ENCODE results near the gene TPRA1. TPM values are rescaled to one million over a fixed set of nuclear protein-coding genes. Genes with fewer than 3 reads are reported as not detected.

TPRA1 gene
- 10 to 100 TPM; 15.1 to 15.9 TPM for total RNA-seq

GRCh38 chr3:127590593-127591465 lies at the start of gene TPRA1:
TSS of gene TPRA1 (minus strand) at chr3:127590733. CDS start at chr3:127580146, 10,587 bp downstream.
- Mint-ChIP-seq H3K27ac (peak within 1 kb of the TSS; percentile 92), H3K36me3 (ENCODE audit: low read depth) (no peaks in the 10 kb centered on the region), H3K4me1 (ENCODE audit: low read depth) (peaks cover 32% of the 10 kb centered on the region), H3K27me3 (ENCODE audit: low read depth) (no peaks in the 10 kb centered on the region), H3K9me3 (no peaks in the 10 kb centered on the region), H3K4me3 (peak within 1 kb of the TSS; percentile 93)
- intact Hi-C loops (cut with micrococcal nuclease): loop anchor here (1.0 to 10.0 kb wide), 5 partner anchors 7 to 1676 kb away; partner anchors contain the start of genes ABTB1, MCM2 and PLXNA1
- DNase-seq: peak; percentile 84
- CTCF ChIA-PET: interaction anchor here (0.6 to 2.9 kb wide), 2 partner anchors 16 to 43 kb away, joined by 4 to 10 read pairs; no protein-coding TSS in a partner anchor

GRCh38 chr3:127640042-127640355 lies 49.5 kb upstream of the TPRA1 start:
- H3K4me3 Mint-ChIP-seq: no peak overlapping the region
- no peak for DNase-seq
- CTCF ChIA-PET: interaction anchor here (1.5 kb wide), 1 partner anchor 10 kb away, joined by 4 read pairs; no protein-coding TSS in a partner anchor
- H3K27me3 Mint-ChIP-seq (ENCODE audit: low read depth): no peaks in the 10 kb centered on the region
- no peak overlapping the region for H3K27ac Mint-ChIP-seq
- no peaks in the 10 kb centered on the region for H3K36me3 Mint-ChIP-seq (ENCODE audit: low read depth)
- H3K9me3 Mint-ChIP-seq: no peaks in the 10 kb centered on the region
- intact Hi-C loops (cut with micrococcal nuclease): no loop called here
- peaks cover 5% of the 10 kb centered on the region for H3K4me1 Mint-ChIP-seq (ENCODE audit: low read depth)

DNA sequence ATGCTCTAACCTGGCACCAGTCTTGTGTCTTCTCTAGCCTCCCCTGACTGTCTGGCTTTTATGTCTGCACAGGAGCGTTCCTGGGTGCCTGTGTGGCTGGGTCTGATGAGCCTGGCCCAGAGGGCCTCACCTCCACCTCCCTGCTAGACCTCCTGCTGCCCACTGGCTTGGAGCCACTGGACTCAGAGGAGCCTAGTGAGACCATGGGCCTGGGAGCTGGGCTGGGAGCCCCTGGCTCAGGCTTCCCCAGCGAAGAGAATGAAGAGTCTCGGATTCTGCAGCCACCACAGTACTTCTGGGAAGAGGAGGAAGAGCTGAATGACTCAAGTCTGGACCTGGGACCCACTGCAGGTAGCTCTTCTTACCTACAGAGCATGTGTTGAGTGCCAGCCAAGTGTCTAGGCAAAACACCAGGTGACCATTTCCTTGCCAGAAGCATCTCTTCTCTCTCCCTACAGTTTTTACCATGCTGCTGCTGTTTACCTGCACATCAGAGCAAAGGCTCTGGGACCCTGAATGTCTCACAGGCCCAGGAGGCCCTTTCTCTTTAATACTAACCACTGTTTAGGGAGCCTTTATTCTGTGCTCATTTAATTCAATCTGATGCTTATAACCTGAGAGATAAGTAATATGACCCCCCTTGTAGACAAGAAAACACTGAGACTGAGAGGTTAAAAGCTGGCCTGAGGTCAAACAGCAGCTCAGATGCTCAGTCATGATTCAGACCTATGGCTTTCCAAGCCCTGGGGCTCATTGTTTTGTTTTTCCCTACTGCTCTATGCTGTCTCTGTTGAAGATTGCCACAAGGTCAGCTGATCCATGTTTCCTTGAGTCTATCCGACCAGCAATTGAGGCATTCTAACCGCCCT lies 48.9 kb upstream of the TPRA1 start:
- CTCF ChIA-PET: interaction anchor here (1.5 kb wide), 1 partner anchor 11 kb away, joined by 4 read pairs; no protein-coding TSS in a partner anchor
- peaks cover 5% of the 10 kb centered on the region for H3K4me1 Mint-ChIP-seq (ENCODE audit: low read depth)
- H3K36me3 Mint-ChIP-seq (ENCODE audit: low read depth): no peaks in the 10 kb centered on the region
- H3K4me3 Mint-ChIP-seq: no peak overlapping the region
- DNase-seq: no peak
- H3K9me3 Mint-ChIP-seq: no peaks in the 10 kb centered on the region
- intact Hi-C loops (cut with micrococcal nuclease): no loop called here
- H3K27me3 Mint-ChIP-seq (ENCODE audit: low read depth): no peaks in the 10 kb centered on the region
- no peak overlapping the region for H3K27ac Mint-ChIP-seq

DNA sequence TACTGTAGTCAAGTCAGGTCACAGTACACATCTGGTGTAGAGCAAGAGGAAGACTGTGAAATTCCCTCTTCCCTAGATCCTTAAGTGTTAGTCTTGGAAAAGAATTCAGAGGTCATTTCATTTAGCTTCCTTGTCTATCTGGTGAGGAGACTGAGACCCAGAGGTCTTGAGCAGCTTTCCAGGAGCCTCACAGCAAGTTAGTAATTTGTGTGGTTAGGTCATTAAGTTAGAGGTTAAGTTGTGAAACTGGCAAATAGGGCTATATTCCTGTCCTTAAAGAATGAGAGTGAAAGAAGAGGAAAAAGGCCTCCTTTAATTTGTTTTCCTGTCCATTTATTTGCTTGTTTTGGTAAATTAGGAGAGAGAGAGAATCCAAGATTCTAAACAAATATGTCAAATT lies 47.4 kb upstream of the TPRA1 start:
- Mint-ChIP-seq H3K27me3 (ENCODE audit: low read depth) (peaks cover 2% of the 10 kb centered on the region), H3K4me3 (no peak overlapping the region), H3K9me3 (no peaks in the 10 kb centered on the region), H3K27ac (no peak overlapping the region), H3K36me3 (ENCODE audit: low read depth) (no peaks in the 10 kb centered on the region), H3K4me1 (ENCODE audit: low read depth) (peaks cover 5% of the 10 kb centered on the region)
- no peak for DNase-seq
- CTCF ChIA-PET: no interaction called here
- intact Hi-C loops (cut with micrococcal nuclease): no loop called here

DNA sequence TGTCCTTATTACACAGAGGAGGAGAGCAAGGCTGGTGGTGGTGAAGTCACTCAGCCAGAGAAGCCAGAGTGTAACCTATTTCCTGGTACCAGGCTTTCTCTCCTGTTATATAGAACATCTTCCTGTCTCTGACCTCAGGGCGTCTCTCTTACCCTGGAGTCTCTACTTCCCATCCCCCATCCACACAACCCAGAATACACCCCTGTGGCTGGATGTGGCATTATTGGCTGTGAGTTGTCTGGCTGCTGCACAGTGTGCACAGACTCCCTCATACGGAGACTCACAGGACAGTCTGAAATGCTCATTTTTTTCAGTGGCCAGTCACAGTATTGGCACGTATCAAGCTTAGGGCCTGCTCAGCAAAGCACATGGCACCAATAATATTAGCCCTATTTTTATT lies 47.0 kb upstream of the TPRA1 start:
- H3K4me3 Mint-ChIP-seq: no peak overlapping the region
- no peaks in the 10 kb centered on the region for H3K36me3 Mint-ChIP-seq (ENCODE audit: low read depth)
- H3K4me1 Mint-ChIP-seq (ENCODE audit: low read depth): peaks cover 5% of the 10 kb centered on the region
- no peaks in the 10 kb centered on the region for H3K9me3 Mint-ChIP-seq
- peaks cover 2% of the 10 kb centered on the region for H3K27me3 Mint-ChIP-seq (ENCODE audit: low read depth)
- DNase-seq: peak; percentile 49
- CTCF ChIA-PET: no interaction called here
- intact Hi-C loops (cut with micrococcal nuclease): no loop called here
- no peak overlapping the region for H3K27ac Mint-ChIP-seq

DNA sequence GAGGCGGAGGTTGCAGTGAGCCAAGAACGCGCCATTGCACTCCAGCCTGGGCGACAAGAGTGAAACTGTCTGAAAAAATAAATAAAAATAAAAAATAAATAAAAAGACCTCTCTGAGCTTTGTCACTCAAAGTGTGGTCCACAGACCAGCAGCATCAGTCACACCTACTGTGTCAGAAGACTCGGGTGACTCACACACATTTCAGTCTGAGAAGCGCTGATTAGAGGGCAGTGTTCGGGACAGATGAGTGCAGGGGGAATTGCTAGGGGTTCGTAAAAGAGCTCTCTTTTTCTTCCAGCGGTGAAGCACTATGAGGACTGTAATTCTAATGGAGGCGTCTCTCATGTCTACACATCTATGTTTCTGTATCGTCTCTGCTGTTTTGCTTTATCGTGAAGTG lies 44.1 kb upstream of the TPRA1 start:
- Mint-ChIP-seq H3K27me3 (ENCODE audit: low read depth) (peaks cover 10% of the 10 kb centered on the region), H3K4me1 (ENCODE audit: low read depth) (peaks cover 13% of the 10 kb centered on the region), H3K9me3 (no peaks in the 10 kb centered on the region), H3K4me3 (no peak overlapping the region), H3K27ac (no peak overlapping the region), H3K36me3 (ENCODE audit: low read depth) (no peaks in the 10 kb centered on the region)
- CTCF ChIA-PET: no interaction called here
- intact Hi-C loops (cut with micrococcal nuclease): no loop called here
- no peak for DNase-seq

GRCh38 chr3:127632035-127632820 lies 41.7 kb upstream of the TPRA1 start:
- CTCF ChIA-PET: no interaction called here

GRCh38 chr3:127630811-127631714 lies 40.5 kb upstream of the TPRA1 start:
- no peak for DNase-seq
- peaks cover 25% of the 10 kb centered on the region for H3K27me3 Mint-ChIP-seq (ENCODE audit: low read depth)
- CTCF ChIA-PET: interaction anchor here (1.6 kb wide), 1 partner anchor 56 kb away, joined by 6 read pairs; no protein-coding TSS in a partner anchor
- H3K27ac Mint-ChIP-seq: no peak overlapping the region
- peaks cover 20% of the 10 kb centered on the region for H3K4me1 Mint-ChIP-seq (ENCODE audit: low read depth)
- no peaks in the 10 kb centered on the region for H3K9me3 Mint-ChIP-seq
- no peaks in the 10 kb centered on the region for H3K36me3 Mint-ChIP-seq (ENCODE audit: low read depth)
- intact Hi-C loops (cut with micrococcal nuclease): no loop called here
- H3K4me3 Mint-ChIP-seq: no peak overlapping the region

More at GRCh38 chr3:127632035-127632820, 41.7 kb upstream of the TPRA1 start:
- Mint-ChIP-seq H3K27me3 (ENCODE audit: low read depth) (peaks cover 24% of the 10 kb centered on the region), H3K27ac (no peak overlapping the region), H3K4me1 (ENCODE audit: low read depth) (peaks cover 18% of the 10 kb centered on the region), H3K36me3 (ENCODE audit: low read depth) (no peaks in the 10 kb centered on the region), H3K4me3 (no peak overlapping the region), H3K9me3 (no peaks in the 10 kb centered on the region)
- intact Hi-C loops (cut with micrococcal nuclease): no loop called here
- no peak for DNase-seq

GRCh38 chr3:127629467-127630403 lies 39.2 kb upstream of the TPRA1 start:
- intact Hi-C loops (cut with micrococcal nuclease): no loop called here
- CTCF ChIA-PET: interaction anchor here (0.5 to 1.6 kb wide), 2 partner anchors 10 to 55 kb away, joined by 4 to 6 read pairs; no protein-coding TSS in a partner anchor
- Mint-ChIP-seq H3K36me3 (ENCODE audit: low read depth) (no peaks in the 10 kb centered on the region), H3K9me3 (no peaks in the 10 kb centered on the region), H3K4me3 (peak overlapping the region; percentile 63), H3K27me3 (ENCODE audit: low read depth) (peaks cover 25% of the 10 kb centered on the region), H3K27ac (no peak overlapping the region), H3K4me1 (ENCODE audit: low read depth) (peaks cover 20% of the 10 kb centered on the region)
- peak; percentile 33 for DNase-seq

DNA sequence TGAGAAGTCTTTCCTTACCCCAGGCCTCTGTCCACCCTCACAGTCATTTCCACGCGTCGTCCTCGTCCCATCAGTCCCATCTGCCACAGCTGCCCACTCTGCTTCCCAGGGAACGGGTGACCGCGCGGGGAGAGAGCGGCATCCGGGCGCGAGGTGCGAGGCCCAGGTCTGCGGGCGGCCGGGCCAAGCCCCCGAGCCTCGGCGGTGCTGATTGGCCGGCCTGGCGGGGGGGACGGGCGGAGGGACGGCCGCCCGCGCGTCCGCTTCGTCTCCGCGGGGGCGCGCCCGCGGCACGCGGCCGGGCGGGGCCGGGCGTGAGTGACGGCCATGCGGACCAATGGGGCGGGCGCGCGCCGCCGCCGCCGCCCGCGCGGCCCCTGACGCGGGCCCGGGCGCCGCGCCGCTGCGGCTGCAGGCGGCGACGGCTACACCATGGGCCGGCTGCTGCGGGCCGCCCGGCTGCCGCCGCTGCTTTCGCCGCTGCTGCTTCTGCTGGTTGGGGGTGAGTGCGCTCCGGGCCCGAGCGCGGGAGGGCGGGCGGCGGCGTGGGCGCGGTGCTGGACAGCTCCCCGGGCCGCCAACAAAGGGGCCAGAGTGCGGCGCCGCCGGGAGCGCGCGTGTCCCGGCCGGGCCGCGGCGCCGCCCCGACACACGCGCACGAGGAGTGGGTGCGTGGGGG lies 38.4 kb upstream of the TPRA1 start, which contains the start of gene PODXL2:
PODXL2 (plus strand) TSS at position 398 of the 679 bp plus-strand sequence; CDS start at position 433, 35 bp downstream.
- CTCF ChIA-PET: interaction anchor here (1.6 kb wide), 1 partner anchor 54 kb away, joined by 6 read pairs; no protein-coding TSS in a partner anchor
- peaks cover 20% of the 10 kb centered on the region for H3K4me1 Mint-ChIP-seq (ENCODE audit: low read depth)
- no peak within 1 kb of the TSS for H3K27ac Mint-ChIP-seq
- DNase-seq: no peak
- H3K36me3 Mint-ChIP-seq (ENCODE audit: low read depth): no peaks in the 10 kb centered on the region
- H3K4me3 Mint-ChIP-seq: peak within 1 kb of the TSS; percentile 63
- no peaks in the 10 kb centered on the region for H3K9me3 Mint-ChIP-seq
- H3K27me3 Mint-ChIP-seq (ENCODE audit: low read depth): peaks cover 25% of the 10 kb centered on the region
- intact Hi-C loops (cut with micrococcal nuclease): no loop called here

Data from activated naive CD4-positive, alpha-beta T cell treated with anti-CD3 and anti-CD28 coated beads for 36 hours (primary cell).